K562 (cell line): Measurements from ENCODE around the gene NEB. TPM values are rescaled to one million over a fixed set of nuclear protein-coding genes. Genes with fewer than 3 reads are reported as not detected.

Source experiments
- CBX8 ChIP-seq: fragments of 200-600 bp; sonication (generic); IDR thresholded peaks from 2 replicates; pipeline ENCODE4 v1.6.1; 2012; ENCODE audit warnings: borderline replicate concordance, mixed run types, low read depth, mild to moderate bottlenecking, moderate library complexity, mixed read lengths, low read length, control low read depth, inconsistent platforms; ENCODE audit not compliant: poor library complexity, severe bottlenecking; ENCODE audit errors: extremely low read depth
- HMG20B ChIP-seq: fragments of 250-450 bp; sonication (Bioruptor Pico); IDR thresholded peaks from 2 replicates; pipeline ENCODE4 v1.5.0; 2021; ENCODE audit warnings: mild to moderate bottlenecking
- NR2C1 ChIP-seq, 2 experiments: fragments of 450-650 bp; IDR thresholded peaks; 2 replicates each; pipeline ENCODE4 v1.6.1; 2017; ENCODE audit warnings: mild to moderate bottlenecking in 2 of 2, antibody characterized with exemption in 1 of 2, inconsistent platforms in 1 of 2, missing compliant biosample characterization in 1 of 2, missing genetic modification characterization in 1 of 2
- PBX2 ChIP-seq, 2 experiments: IDR thresholded peaks in 1 of 2; conservative IDR thresholded peaks in 1 of 2; 2 replicates each; pipeline ENCODE4 v1.6.1; 2016; ENCODE audit warnings: low read depth in 2 of 2, mild to moderate bottlenecking in 1 of 2, missing compliant biosample characterization in 1 of 2, missing genetic modification characterization in 1 of 2, moderate library complexity in 1 of 2
- POLR2AphosphoS2 ChIP-seq: IDR thresholded peaks from 2 replicates; pipeline ENCODE4 v1.6.1; 2012; ENCODE audit warnings: low read length, improper control_type of control experiment
- RAD51 ChIP-seq: fragments of 450-650 bp; IDR thresholded peaks from 2 replicates; pipeline ENCODE4 v1.7.1; 2016; ENCODE audit warnings: low read depth, mild to moderate bottlenecking, borderline replicate concordance
- SOX6 ChIP-seq: fragments of 450-650 bp; IDR thresholded peaks from 2 replicates; pipeline ENCODE4 v1.6.1; 2014; ENCODE audit warnings: mild to moderate bottlenecking
- ZNF175 ChIP-seq: fragments of 200-800 bp; sonication (Bioruptor generic); IDR thresholded peaks from 2 replicates; pipeline ENCODE4 v1.6.1; 2016; ENCODE audit warnings: low read depth, mild to moderate bottlenecking, missing genetic modification characterization, missing compliant biosample characterization
- ZSCAN32 ChIP-seq: fragments of 450-650 bp; formaldehyde crosslinking; IDR thresholded peaks from 2 replicates; pipeline ENCODE4 v1.4.0; 2020; ENCODE audit warnings: mild to moderate bottlenecking, moderate library complexity
- polyA plus RNA-seq, 8 experiments: library from polyadenylated mRNA; depleted of rRNA in 4 of 8; stranded (reverse) in 5 of 8; unstranded in 3 of 8; fragments of >200 nt; fragmentation: Nextera tagmentation in 2 of 8; fragmentation: Illumina TruSeq in 1 of 8; extraction: Ambion mirVana in 2 of 8; extraction: Trizol in 1 of 8; gene quantifications; 2 replicates each; pipeline versions ENCODE4 v1.2.1 to v1.2.3, GENCODE V29; 2011 to 2014; ENCODE audit warnings: inconsistent platforms in 1 of 8, missing spikeins in 1 of 8
- total RNA-seq, 7 experiments: library from RNA; depleted of rRNA in 6 of 7; stranded (reverse); fragments of >200 nt in 6 of 7; fragmentation: Illumina TruSeq in 2 of 7; extraction: Trizol in 2 of 7; gene quantifications; 2 replicates each; pipeline versions ENCODE4 v1.2.1 to v1.2.3, GENCODE V29; 2011 to 2021; ENCODE audit warnings: low replicate concordance in 1 of 7
- TF ChIP-seq, protein P1 (sequence below): fragments of 250-450 bp; sonication (Bioruptor Pico); IDR thresholded peaks from 2 replicates; pipeline ENCODE4 v1.8.0; 2022; ENCODE audit warnings: inconsistent platforms
- TF ChIP-seq, protein P2 (sequence below): sonication (generic); formaldehyde crosslinking; IDR thresholded peaks from 2 replicates; pipeline ENCODE4 v1.8.0; 2022; ENCODE audit warnings: mild to moderate bottlenecking, missing genetic modification reagents
- TF ChIP-seq, protein P3 (sequence below), 2 experiments: fragments of 450-650 bp; IDR thresholded peaks; 2 replicates each; pipeline ENCODE4 v1.6.1; 2018; ENCODE audit warnings: mild to moderate bottlenecking in 2 of 2, low read depth in 1 of 2; ENCODE audit not compliant: partially characterized antibody in 2 of 2

NEB gene
- total and polyA plus RNA-seq, 9 of the 15 experiments (the other 6 are each of a cell fraction or from before 2014, with no cell fraction given), result 1.7 to 3.8 (median 2.9) TPM

- TF ChIP-seq PBX2 (CRISPR knock-in tag; IDR thresholded peaks at IDR 0.05; ENCODE audit: low read depth) (no peak), PBX2 (tag; conservative IDR thresholded peaks at IDR 0.05; ENCODE audit: low read depth) (no peak; the same call in 1 of the 2 replicates), CBX8 (no peak), ZSCAN32 (CRISPR knock-in tag) (no peak), HMG20B (CRISPR knock-in tag) (no peak), ZNF175 (CRISPR knock-in tag) (peak; percentile 92), RAD51 (no peak), NR2C1 (IDR thresholded peaks at IDR 0.05) (0 out of 2 replicates have a peak, but pooled peaks have one; percentile 15), NR2C1 (tag; IDR thresholded peaks at IDR 0.05) (peak; percentile 48; the same call in 1 of the 2 replicates), POLR2AphosphoS2 (no peak), SOX6 (peak; percentile 56; the same call in 1 of the 2 replicates)
- TF ChIP-seq, protein P1, sequence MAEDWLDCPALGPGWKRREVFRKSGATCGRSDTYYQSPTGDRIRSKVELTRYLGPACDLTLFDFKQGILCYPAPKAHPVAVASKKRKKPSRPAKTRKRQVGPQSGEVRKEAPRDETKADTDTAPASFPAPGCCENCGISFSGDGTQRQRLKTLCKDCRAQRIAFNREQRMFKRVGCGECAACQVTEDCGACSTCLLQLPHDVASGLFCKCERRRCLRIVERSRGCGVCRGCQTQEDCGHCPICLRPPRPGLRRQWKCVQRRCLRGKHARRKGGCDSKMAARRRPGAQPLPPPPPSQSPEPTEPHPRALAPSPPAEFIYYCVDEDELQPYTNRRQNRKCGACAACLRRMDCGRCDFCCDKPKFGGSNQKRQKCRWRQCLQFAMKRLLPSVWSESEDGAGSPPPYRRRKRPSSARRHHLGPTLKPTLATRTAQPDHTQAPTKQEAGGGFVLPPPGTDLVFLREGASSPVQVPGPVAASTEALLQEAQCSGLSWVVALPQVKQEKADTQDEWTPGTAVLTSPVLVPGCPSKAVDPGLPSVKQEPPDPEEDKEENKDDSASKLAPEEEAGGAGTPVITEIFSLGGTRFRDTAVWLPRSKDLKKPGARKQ, result no peak
- TF ChIP-seq, protein P2, sequence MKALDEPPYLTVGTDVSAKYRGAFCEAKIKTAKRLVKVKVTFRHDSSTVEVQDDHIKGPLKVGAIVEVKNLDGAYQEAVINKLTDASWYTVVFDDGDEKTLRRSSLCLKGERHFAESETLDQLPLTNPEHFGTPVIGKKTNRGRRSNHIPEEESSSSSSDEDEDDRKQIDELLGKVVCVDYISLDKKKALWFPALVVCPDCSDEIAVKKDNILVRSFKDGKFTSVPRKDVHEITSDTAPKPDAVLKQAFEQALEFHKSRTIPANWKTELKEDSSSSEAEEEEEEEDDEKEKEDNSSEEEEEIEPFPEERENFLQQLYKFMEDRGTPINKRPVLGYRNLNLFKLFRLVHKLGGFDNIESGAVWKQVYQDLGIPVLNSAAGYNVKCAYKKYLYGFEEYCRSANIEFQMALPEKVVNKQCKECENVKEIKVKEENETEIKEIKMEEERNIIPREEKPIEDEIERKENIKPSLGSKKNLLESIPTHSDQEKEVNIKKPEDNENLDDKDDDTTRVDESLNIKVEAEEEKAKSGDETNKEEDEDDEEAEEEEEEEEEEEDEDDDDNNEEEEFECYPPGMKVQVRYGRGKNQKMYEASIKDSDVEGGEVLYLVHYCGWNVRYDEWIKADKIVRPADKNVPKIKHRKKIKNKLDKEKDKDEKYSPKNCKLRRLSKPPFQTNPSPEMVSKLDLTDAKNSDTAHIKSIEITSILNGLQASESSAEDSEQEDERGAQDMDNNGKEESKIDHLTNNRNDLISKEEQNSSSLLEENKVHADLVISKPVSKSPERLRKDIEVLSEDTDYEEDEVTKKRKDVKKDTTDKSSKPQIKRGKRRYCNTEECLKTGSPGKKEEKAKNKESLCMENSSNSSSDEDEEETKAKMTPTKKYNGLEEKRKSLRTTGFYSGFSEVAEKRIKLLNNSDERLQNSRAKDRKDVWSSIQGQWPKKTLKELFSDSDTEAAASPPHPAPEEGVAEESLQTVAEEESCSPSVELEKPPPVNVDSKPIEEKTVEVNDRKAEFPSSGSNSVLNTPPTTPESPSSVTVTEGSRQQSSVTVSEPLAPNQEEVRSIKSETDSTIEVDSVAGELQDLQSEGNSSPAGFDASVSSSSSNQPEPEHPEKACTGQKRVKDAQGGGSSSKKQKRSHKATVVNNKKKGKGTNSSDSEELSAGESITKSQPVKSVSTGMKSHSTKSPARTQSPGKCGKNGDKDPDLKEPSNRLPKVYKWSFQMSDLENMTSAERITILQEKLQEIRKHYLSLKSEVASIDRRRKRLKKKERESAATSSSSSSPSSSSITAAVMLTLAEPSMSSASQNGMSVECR (CRISPR knock-in tag), result no peak
- TF ChIP-seq, protein P3, sequence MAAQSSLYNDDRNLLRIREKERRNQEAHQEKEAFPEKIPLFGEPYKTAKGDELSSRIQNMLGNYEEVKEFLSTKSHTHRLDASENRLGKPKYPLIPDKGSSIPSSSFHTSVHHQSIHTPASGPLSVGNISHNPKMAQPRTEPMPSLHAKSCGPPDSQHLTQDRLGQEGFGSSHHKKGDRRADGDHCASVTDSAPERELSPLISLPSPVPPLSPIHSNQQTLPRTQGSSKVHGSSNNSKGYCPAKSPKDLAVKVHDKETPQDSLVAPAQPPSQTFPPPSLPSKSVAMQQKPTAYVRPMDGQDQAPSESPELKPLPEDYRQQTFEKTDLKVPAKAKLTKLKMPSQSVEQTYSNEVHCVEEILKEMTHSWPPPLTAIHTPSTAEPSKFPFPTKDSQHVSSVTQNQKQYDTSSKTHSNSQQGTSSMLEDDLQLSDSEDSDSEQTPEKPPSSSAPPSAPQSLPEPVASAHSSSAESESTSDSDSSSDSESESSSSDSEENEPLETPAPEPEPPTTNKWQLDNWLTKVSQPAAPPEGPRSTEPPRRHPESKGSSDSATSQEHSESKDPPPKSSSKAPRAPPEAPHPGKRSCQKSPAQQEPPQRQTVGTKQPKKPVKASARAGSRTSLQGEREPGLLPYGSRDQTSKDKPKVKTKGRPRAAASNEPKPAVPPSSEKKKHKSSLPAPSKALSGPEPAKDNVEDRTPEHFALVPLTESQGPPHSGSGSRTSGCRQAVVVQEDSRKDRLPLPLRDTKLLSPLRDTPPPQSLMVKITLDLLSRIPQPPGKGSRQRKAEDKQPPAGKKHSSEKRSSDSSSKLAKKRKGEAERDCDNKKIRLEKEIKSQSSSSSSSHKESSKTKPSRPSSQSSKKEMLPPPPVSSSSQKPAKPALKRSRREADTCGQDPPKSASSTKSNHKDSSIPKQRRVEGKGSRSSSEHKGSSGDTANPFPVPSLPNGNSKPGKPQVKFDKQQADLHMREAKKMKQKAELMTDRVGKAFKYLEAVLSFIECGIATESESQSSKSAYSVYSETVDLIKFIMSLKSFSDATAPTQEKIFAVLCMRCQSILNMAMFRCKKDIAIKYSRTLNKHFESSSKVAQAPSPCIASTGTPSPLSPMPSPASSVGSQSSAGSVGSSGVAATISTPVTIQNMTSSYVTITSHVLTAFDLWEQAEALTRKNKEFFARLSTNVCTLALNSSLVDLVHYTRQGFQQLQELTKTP (IDR thresholded peaks at IDR 0.05; ENCODE audit: low read depth in 1 of 2, partially characterized antibody in 2 of 2), result peak in 1 of 2 experiments; percentile 72
Measured at GRCh38 chr2:151657667-151658076, 76.6 kb downstream of the NEB start (continued).
